IMR-90 (cell line): ENCODE data around the gene HOXD13. TPM values are rescaled to one million over a fixed set of nuclear protein-coding genes. Genes with fewer than 3 reads are reported as not detected.

Source experiments
- ATAC-seq: fragments of 200-7000 bp; cut with Tn5 transposase; 2 replicates; pipeline ENCODE4 v1.9.1; 2020; ENCODE audit warnings: low read depth, mild to moderate bottlenecking, moderate library complexity
- BruUV-seq: library from RNA; stranded (reverse); fragments of 400-500 nt; replicated peaks from 2 replicates; lab custom pipeline; 2021; lab: Mats Ljungman, UMichigan
- CTCF ChIA-PET: fragments of 300-600 bp; formaldehyde crosslinking; extraction: SDS; loops from one replicate; lab custom pipeline; 2021; ENCODE audit warnings: antibody characterized with exemption; lab: Yijun Ruan, JAX
- POLR2A ChIA-PET: fragments of 300-600 bp; sonication (Branson Sonifier 250); formaldehyde crosslinking; loops from one replicate; lab custom pipeline; 2022; ENCODE audit warnings: antibody characterized with exemption; ENCODE audit not compliant: unreplicated experiment; lab: Charles Lee
- DNase-seq: peaks from one replicate; pipeline ENCODE4 v3.0.0; 2013
- H2AFZ ChIP-seq: replicated peaks from 2 replicates; pipeline ENCODE3; 2013; ENCODE audit warnings: low read length, mild to moderate bottlenecking; ENCODE audit not compliant: poor library complexity
- H2AK5ac ChIP-seq: 2 replicates; pipeline ENCODE4 v1.6.1; 2013; ENCODE audit warnings: low read depth, low read length, inconsistent platforms
- H2AK9ac ChIP-seq: replicated peaks from 2 replicates; pipeline ENCODE3; 2013; ENCODE audit warnings: mild to moderate bottlenecking, low read depth, low read length, moderate library complexity; ENCODE audit not compliant: poor library complexity
- H2BK120ac ChIP-seq: 2 replicates; pipeline ENCODE4 v1.6.1; 2013; ENCODE audit warnings: low read depth, low read length, inconsistent platforms
- H2BK15ac ChIP-seq: 3 replicates; pipeline ENCODE4 v1.6.1; 2013; ENCODE audit warnings: low read depth, low read length, inconsistent platforms
- H2BK20ac ChIP-seq: 2 replicates; pipeline ENCODE4 v1.6.1; 2013; ENCODE audit warnings: low read depth, mild to moderate bottlenecking, inconsistent platforms, low read length, moderate library complexity
- H2BK5ac ChIP-seq: 2 replicates; pipeline ENCODE4 v1.6.1; 2013; ENCODE audit warnings: mild to moderate bottlenecking, low read depth, low read length, inconsistent platforms; ENCODE audit not compliant: poor library complexity, severe bottlenecking
- H3K14ac ChIP-seq: replicated peaks from 2 replicates; pipeline ENCODE4 v1.6.1; 2013; ENCODE audit warnings: low read depth, low read length, inconsistent platforms
- H3K18ac ChIP-seq: 2 replicates; pipeline ENCODE4 v1.6.1; 2013; ENCODE audit warnings: low read depth, low read length, control low read depth
- H3K23ac ChIP-seq: 2 replicates; pipeline ENCODE4 v1.6.1; 2013; ENCODE audit warnings: low read depth, low read length, inconsistent platforms
- H3K27ac ChIP-seq: 2 replicates; pipeline ENCODE4 v1.5.1; 2013; ENCODE audit warnings: mild to moderate bottlenecking, control low read depth, low read length; ENCODE audit not compliant: insufficient read depth
- H3K27me3 ChIP-seq: 2 replicates; pipeline ENCODE4 v1.6.1; 2013; ENCODE audit warnings: low read length; ENCODE audit not compliant: control insufficient read depth, insufficient read depth
- H3K36me3 ChIP-seq: 2 replicates; pipeline ENCODE4 v1.6.1; 2013; ENCODE audit warnings: low read length, mixed read lengths; ENCODE audit not compliant: control insufficient read depth, insufficient read depth
- H3K4ac ChIP-seq: 2 replicates; pipeline ENCODE4 v1.6.1; 2013; ENCODE audit warnings: low read depth, low read length, inconsistent platforms
- H3K4me1 ChIP-seq: 2 replicates; pipeline ENCODE4 v1.6.1; 2013; ENCODE audit warnings: low read length, mixed read lengths; ENCODE audit not compliant: control insufficient read depth, insufficient read depth
- H3K4me2 ChIP-seq: 2 replicates; pipeline ENCODE4 v1.6.1; 2013; ENCODE audit warnings: low read depth, mild to moderate bottlenecking, control low read depth, low read length, moderate library complexity
- H3K4me3 ChIP-seq: 2 replicates; pipeline ENCODE4 v1.5.1; 2013; ENCODE audit warnings: low read depth, mild to moderate bottlenecking, control low read depth, low read length, moderate library complexity; ENCODE audit not compliant: insufficient read depth
- H3K56ac ChIP-seq: 2 replicates; pipeline ENCODE4 v1.6.1; 2013; ENCODE audit warnings: low read length, inconsistent platforms; ENCODE audit not compliant: insufficient read depth; ENCODE audit errors: extremely low read depth
- H3K79me1 ChIP-seq, 2 experiments: 2 replicates each; pipeline ENCODE4 v1.6.1; 2013; ENCODE audit warnings: low read length in 2 of 2, inconsistent platforms in 1 of 2, low read depth in 1 of 2
- H3K9ac ChIP-seq: 2 replicates; pipeline ENCODE4 v1.6.1; 2013; ENCODE audit warnings: low read depth, low read length, control low read depth
- H3K9me1 ChIP-seq: 2 replicates; pipeline ENCODE4 v1.6.1; 2013; ENCODE audit warnings: low read length, inconsistent platforms; ENCODE audit not compliant: insufficient read depth
- H3K9me3 ChIP-seq: 2 replicates; pipeline ENCODE4 v1.6.1; 2013; ENCODE audit warnings: low read length; ENCODE audit not compliant: control insufficient read depth, insufficient read depth
- H4K20me1 ChIP-seq: 2 replicates; pipeline ENCODE4 v1.6.1; 2013; ENCODE audit warnings: low read length, inconsistent platforms; ENCODE audit not compliant: insufficient read depth
- H4K5ac ChIP-seq: 2 replicates; pipeline ENCODE4 v1.6.1; 2013; ENCODE audit warnings: mild to moderate bottlenecking, low read depth, low read length, control low read depth
- H4K8ac ChIP-seq, 2 experiments: 2 replicates each; pipeline ENCODE4 v1.6.1; 2013; ENCODE audit warnings: low read depth in 2 of 2, low read length in 2 of 2, control low read depth in 1 of 2, inconsistent platforms in 1 of 2
- H4K91ac ChIP-seq: 2 replicates; pipeline ENCODE4 v1.6.1; 2013; ENCODE audit warnings: low read depth, low read length, inconsistent platforms; ENCODE audit not compliant: insufficient read depth
- MXI1 ChIP-seq: IDR thresholded peaks from 2 replicates; pipeline ENCODE4 v1.6.1; 2012; ENCODE audit warnings: low read depth, mild to moderate bottlenecking, low read length, moderate library complexity, borderline replicate concordance
- RAD21 ChIP-seq: IDR thresholded peaks from 2 replicates; pipeline ENCODE4 v1.6.1; 2012; ENCODE audit warnings: low read length, improper control_type of control experiment
- WGBS, 2 experiments: methylation state at CpG; one replicate each; pipeline versions ENCODE4 v1.1.5 to v1.1.7; 2013; ENCODE audit warnings: missing lambda C conversion rate in 2 of 2; ENCODE audit not compliant: insufficient read length in 1 of 2; ENCODE audit errors: extremely low coverage in 2 of 2; 5-methylcytosine and 5-hydroxymethylcytosine counted together
- dilution Hi-C: fragments of 300-500 bp; cut with HindIII; formaldehyde crosslinking; loops from one replicate; pipeline ENCODE4 v1.14.3; 2018; ENCODE audit warnings: low sequenced_read_pairs; ENCODE audit not compliant: unreplicated experiment
- in situ Hi-C: fragments of 300-500 bp; cut with MboI; formaldehyde crosslinking; loops from 3 replicates; pipeline ENCODE4 v1.14.3; 2019; ENCODE audit warnings: low sequenced_read_pairs, inconsistent platforms, mixed read lengths
- intact Hi-C: fragments of 100-400 bp; cut with micrococcal nuclease; formaldehyde crosslinking; loops from 2 replicates; pipeline ENCODE4 v1.10.0; 2022
- polyA plus RNA-seq, 3 experiments: library from polyadenylated mRNA; depleted of rRNA; stranded (reverse); fragments of >200 nt; gene quantifications; 2 replicates each; pipeline ENCODE4 v1.2.3, GENCODE V29; 2012; ENCODE audit warnings: low replicate concordance in 1 of 3
- total RNA-seq: library from RNA; depleted of rRNA; stranded (reverse); fragments of >200 nt; gene quantifications from 2 replicates; pipeline ENCODE4 v1.2.3, GENCODE V29; 2012

The HOXD13 gene
- total and polyA plus RNA-seq, 2 of the 4 experiments (the other 2 are of a cell fraction): not detected

DNA sequence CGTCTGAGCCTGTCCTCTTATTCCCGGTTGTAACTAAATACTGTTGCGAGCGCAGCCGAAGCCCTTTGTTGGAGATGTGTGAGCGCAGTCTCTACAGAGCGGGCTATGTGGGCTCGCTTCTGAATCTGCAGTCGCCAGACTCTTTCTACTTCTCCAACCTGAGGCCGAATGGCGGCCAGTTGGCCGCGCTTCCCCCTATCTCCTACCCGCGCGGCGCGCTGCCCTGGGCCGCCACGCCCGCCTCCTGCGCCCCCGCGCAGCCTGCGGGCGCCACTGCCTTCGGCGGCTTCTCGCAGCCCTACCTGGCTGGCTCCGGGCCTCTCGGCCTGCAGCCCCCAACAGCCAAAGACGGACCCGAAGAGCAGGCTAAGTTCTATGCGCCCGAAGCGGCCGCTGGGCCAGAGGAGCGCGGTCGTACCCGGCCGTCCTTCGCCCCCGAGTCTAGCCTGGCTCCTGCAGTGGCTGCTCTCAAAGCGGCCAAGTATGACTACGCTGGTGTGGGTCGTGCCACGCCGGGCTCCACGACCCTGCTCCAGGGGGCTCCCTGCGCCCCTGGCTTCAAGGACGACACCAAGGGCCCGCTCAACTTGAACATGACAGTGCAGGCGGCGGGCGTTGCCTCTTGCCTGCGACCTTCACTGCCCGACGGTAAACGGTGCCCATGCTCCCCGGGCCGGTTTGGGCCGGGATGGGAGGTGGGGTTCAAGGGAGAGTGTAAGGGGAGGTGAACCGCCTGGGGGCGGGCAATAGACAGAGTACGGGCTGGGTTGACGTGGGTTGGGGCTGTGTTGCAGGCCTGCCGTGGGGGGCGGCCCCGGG, 7.4 kb downstream of the HOXD13 start, which contains the start of gene HOXD12:
TSS of gene HOXD12 (plus strand) at position 68 of the 819 bp plus-strand sequence. CDS start at position 75, 7 bp downstream.
- no peak within 1 kb of the TSS for H3K4me3 ChIP-seq
- no TSS peak for BruUV-seq

More for the DNA sequence above, 7.4 kb downstream of the HOXD13 start, which contains the start of gene HOXD12:
- no peak within 1 kb of the TSS for H4K8ac ChIP-seq
- H3K9me3 ChIP-seq: peaks cover 1% of the 10 kb centered on the region
- no peak within 1 kb of the TSS for H4K5ac ChIP-seq
- no peak within 1 kb of the TSS for H2BK5ac ChIP-seq
- H3K4ac ChIP-seq: no peak within 1 kb of the TSS
- dilution Hi-C loops (no loop called here), in situ Hi-C loops (loop anchor here (10.0 to 25.0 kb wide), 4 partner anchors 415 to 1363 kb away; no protein-coding TSS in a partner anchor), intact Hi-C loops (loop anchor here (5.0 to 10.0 kb wide), 3 partner anchors 848 to 1395 kb away; no protein-coding TSS in a partner anchor)
- CTCF ChIA-PET: no interaction called here
- no peak within 1 kb of the TSS for H3K27ac ChIP-seq
- H3K14ac ChIP-seq: no peak within 1 kb of the TSS
- H2AK5ac ChIP-seq: no peak within 1 kb of the TSS
- H2AK9ac ChIP-seq: peak within 1 kb of the TSS; percentile 19
- H3K79me1 ChIP-seq: no peaks in the 10 kb centered on the region
- no peak within 1 kb of the TSS for H2BK120ac ChIP-seq
- TF ChIP-seq MXI1 (no peak), RAD21 (no peak)
- WGBS, 2 experiments: 7% methylated on average over 28 of the region's 70 CpGs; no CpG with 5 or more reads in 1 of the 2 experiments
- H3K18ac ChIP-seq: no peak within 1 kb of the TSS
- no peak within 1 kb of the TSS for H2BK20ac ChIP-seq
- no peak within 1 kb of the TSS for H3K9ac ChIP-seq
- no peak within 1 kb of the TSS for H3K4me2 ChIP-seq
- no peak within 1 kb of the TSS for H2BK15ac ChIP-seq
- no peak within 1 kb of the TSS for H3K56ac ChIP-seq
- DNase-seq: no peak
- no peaks in the 10 kb centered on the region for H3K36me3 ChIP-seq
- POLR2A ChIA-PET: no interaction called here
- H2AFZ ChIP-seq: no peak within 1 kb of the TSS
- ATAC-seq: no peak
- H3K4me1 ChIP-seq: peaks cover 3% of the 10 kb centered on the region; the same call in 1 of the 2 replicates
- H4K91ac ChIP-seq: no peak within 1 kb of the TSS
- H4K20me1 ChIP-seq: no peaks in the 10 kb centered on the region
- no peaks in the 10 kb centered on the region for H3K9me1 ChIP-seq
- no peak within 1 kb of the TSS for H3K23ac ChIP-seq
- peaks cover 94% of the 10 kb centered on the region for H3K27me3 ChIP-seq
